ENCODE results near the gene JAK2. TPM values are rescaled to one million over a fixed set of nuclear protein-coding genes. Genes with fewer than 3 reads are reported as not detected.

Gene JAK2
- total RNA-seq, 2 experiments from 2014 or later, result 4.4 to 11.4 TPM

DNA sequence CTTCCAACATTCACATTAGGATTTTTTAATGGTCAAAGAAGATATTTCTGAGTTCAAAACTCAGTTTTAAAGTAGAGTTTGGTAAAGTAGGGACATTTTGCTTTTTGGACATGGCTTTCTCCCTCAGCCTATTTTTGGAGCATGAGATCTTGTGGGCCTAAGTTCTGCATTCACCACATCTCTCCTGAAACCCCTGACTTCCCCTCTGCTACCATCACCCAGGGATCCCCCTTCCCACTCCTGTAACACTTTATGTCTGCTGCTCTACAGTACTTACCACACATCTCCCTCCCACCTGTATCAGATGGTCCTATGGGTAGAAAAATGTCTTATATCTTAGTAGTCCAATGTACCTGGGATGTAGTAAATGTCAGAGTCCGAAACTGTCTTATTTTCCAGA, 48.2 kb upstream of the JAK2 start:
- Histone ChIP-seq H3K4me2 (ENCODE audit: low read length) (peak overlapping the region; percentile 32), H3K79me2 (ENCODE audit: insufficient read depth, low read depth, low read length) (no peaks in the 10 kb centered on the region), H3K4me1 (ENCODE audit: insufficient read depth, low read length, poor library complexity, severe bottlenecking) (peaks cover 53% of the 10 kb centered on the region), H2AFZ (ENCODE audit: low read length) (peak overlapping the region; percentile 72), H4K20me1 (ENCODE audit: insufficient read depth, low read length) (no peaks in the 10 kb centered on the region), H3K27ac (ENCODE audit: low read depth, low read length, poor library complexity, severe bottlenecking) (no peak overlapping the region), H3K36me3 (ENCODE audit: insufficient read depth, low read length) (no peaks in the 10 kb centered on the region), H3K9me3 (ENCODE audit: low read length) (no peaks in the 10 kb centered on the region), H3K9me2 (ENCODE audit: insufficient read depth, low read length) (no peaks in the 10 kb centered on the region), H3K4me3 (ENCODE audit: low read depth, low read length, poor library complexity, severe bottlenecking) (no peak overlapping the region)
- ChIA-PET POLR2A (no interaction called here), CTCF (ENCODE audit: unreplicated experiment) (no interaction called here)
- no peak for TF ChIP-seq CTCF (conservative IDR thresholded peaks at IDR 0.05; ENCODE audit: low read length)
- no peak for TF ChIP-seq EZH2phosphoT487 (IDR thresholded peaks at IDR 0.05; ENCODE audit: borderline replicate concordance, low read depth, low read length)
- DNase-seq (ENCODE audit: low spot score), result no peak
- BruUV-seq (replicated peaks), result no TSS peak
- intact Hi-C loops (cut with micrococcal nuclease; ENCODE audit: unreplicated experiment), result loop anchor here (2.0 kb wide), 1 partner anchor 48 kb away; the partner anchor contains the start of gene JAK2

DNA sequence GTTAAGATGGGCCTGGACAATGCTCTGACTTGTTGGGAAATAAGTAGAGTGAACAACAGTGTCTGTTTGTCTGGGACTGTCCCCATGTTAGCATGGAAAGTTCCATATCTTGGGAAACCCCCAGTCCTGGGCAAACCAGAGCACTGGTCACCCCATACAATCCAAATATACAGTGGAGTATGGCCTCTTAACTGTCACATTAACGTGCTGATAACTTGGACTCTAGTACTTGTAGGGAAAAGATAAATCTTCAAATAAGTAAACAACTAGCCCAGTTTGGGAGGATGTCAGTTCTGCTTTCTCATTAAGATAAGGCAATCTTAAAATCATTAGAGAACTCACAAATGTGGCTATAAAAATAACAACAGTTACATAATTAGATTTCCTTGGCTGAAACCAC, 47.6 kb upstream of the JAK2 start:
- Histone ChIP-seq H3K9me3 (ENCODE audit: low read length) (no peaks in the 10 kb centered on the region), H3K79me2 (ENCODE audit: insufficient read depth, low read depth, low read length) (no peaks in the 10 kb centered on the region), H3K36me3 (ENCODE audit: insufficient read depth, low read length) (no peaks in the 10 kb centered on the region), H3K4me3 (ENCODE audit: low read depth, low read length, poor library complexity, severe bottlenecking) (no peak overlapping the region), H2AFZ (ENCODE audit: low read length) (peak overlapping the region; percentile 72), H4K20me1 (ENCODE audit: insufficient read depth, low read length) (no peaks in the 10 kb centered on the region), H3K27ac (ENCODE audit: low read depth, low read length, poor library complexity, severe bottlenecking) (no peak overlapping the region), H3K9me2 (ENCODE audit: insufficient read depth, low read length) (no peaks in the 10 kb centered on the region), H3K4me2 (ENCODE audit: low read length) (peak overlapping the region; percentile 32; the same call in 1 of the 2 replicates), H3K4me1 (ENCODE audit: insufficient read depth, low read length, poor library complexity, severe bottlenecking) (peaks cover 53% of the 10 kb centered on the region)
- no peak for TF ChIP-seq EZH2phosphoT487 (IDR thresholded peaks at IDR 0.05; ENCODE audit: borderline replicate concordance, low read depth, low read length)
- no peak for TF ChIP-seq CTCF (conservative IDR thresholded peaks at IDR 0.05; ENCODE audit: low read length)
- ChIA-PET POLR2A (interaction anchor here (0.9 to 1.1 kb wide), 2 partner anchors 51 to 279 kb away, joined by 3 read pairs; no protein-coding TSS in a partner anchor), CTCF (ENCODE audit: unreplicated experiment) (interaction anchor here (1.6 kb wide), 1 partner anchor 45 kb away, joined by 3 read pairs; no protein-coding TSS in a partner anchor)
- intact Hi-C loops (cut with micrococcal nuclease; ENCODE audit: unreplicated experiment), result loop anchor here (2.0 kb wide), 1 partner anchor 47 kb away; the partner anchor contains the start of gene JAK2
- no TSS peak for BruUV-seq (replicated peaks)
- no peak for DNase-seq (ENCODE audit: low spot score)

DNA sequence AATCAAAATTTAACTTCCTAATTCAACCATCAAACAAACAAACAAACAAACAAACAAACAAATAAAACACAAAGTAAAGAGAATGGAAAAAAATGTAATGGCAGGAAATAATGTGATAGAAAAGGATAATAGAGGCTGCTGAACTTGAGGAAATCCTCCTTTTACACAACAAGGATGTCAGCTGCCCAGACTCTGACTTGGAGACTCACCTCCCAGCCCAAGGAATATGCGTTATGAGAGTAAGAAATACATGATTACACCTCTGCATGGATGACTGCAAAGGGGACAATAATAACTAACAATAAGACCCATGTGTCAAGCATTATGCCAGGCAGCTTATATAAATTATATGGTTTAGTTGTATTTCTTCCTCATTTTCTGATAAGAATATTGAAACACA, 46.6 kb upstream of the JAK2 start:
- ChIA-PET POLR2A (interaction anchor here (0.8 to 3.1 kb wide), 5 partner anchors 8 to 499 kb away, joined by 3 to 10 read pairs (median 6); partner anchors contain the start of gene PLGRKT), CTCF (ENCODE audit: unreplicated experiment) (interaction anchor here (1.6 kb wide), 1 partner anchor 44 kb away, joined by 3 read pairs; no protein-coding TSS in a partner anchor)
- intact Hi-C loops (cut with micrococcal nuclease; ENCODE audit: unreplicated experiment), result no loop called here
- Histone ChIP-seq H3K9me3 (ENCODE audit: low read length) (no peaks in the 10 kb centered on the region), H3K4me2 (ENCODE audit: low read length) (peak overlapping the region; percentile 47), H3K4me3 (ENCODE audit: low read depth, low read length, poor library complexity, severe bottlenecking) (peak overlapping the region; percentile 2), H2AFZ (ENCODE audit: low read length) (peak overlapping the region; percentile 43; the same call in 1 of the 2 replicates), H3K9me2 (ENCODE audit: insufficient read depth, low read length) (no peaks in the 10 kb centered on the region), H3K4me1 (ENCODE audit: insufficient read depth, low read length, poor library complexity, severe bottlenecking) (peaks cover 53% of the 10 kb centered on the region), H4K20me1 (ENCODE audit: insufficient read depth, low read length) (no peaks in the 10 kb centered on the region), H3K27ac (ENCODE audit: low read depth, low read length, poor library complexity, severe bottlenecking) (peak overlapping the region; percentile 60), H3K36me3 (ENCODE audit: insufficient read depth, low read length) (no peaks in the 10 kb centered on the region), H3K79me2 (ENCODE audit: insufficient read depth, low read depth, low read length) (no peaks in the 10 kb centered on the region)
- BruUV-seq (replicated peaks), result no TSS peak
- TF ChIP-seq EZH2phosphoT487 (IDR thresholded peaks at IDR 0.05; ENCODE audit: borderline replicate concordance, low read depth, low read length) (no peak), CTCF (conservative IDR thresholded peaks at IDR 0.05; ENCODE audit: low read length) (no peak)
- DNase-seq (ENCODE audit: low spot score), result no peak
